Subcutaneous abdominal adipose tissue (tissue), 5 donors: ENCODE results near the gene FRAS1.

Experiments
- H3K27ac ChIP-seq: one replicate; pipeline ENCODE4 v1.7.0; 2013; ENCODE audit warnings: low read depth, mild to moderate bottlenecking, inconsistent platforms, low read length, moderate library complexity
- H3K27me3 ChIP-seq, 5 donors: one replicate each; pipeline ENCODE4 v1.7.0; 2013; ENCODE audit warnings: low read length in 5 of 5, inconsistent platforms in 1 of 5; ENCODE audit not compliant: control insufficient read depth in 5 of 5, insufficient read depth in 4 of 5
- H3K36me3 ChIP-seq, 5 donors: one replicate each; pipeline ENCODE4 v1.7.0; 2013; ENCODE audit warnings: low read length in 5 of 5; ENCODE audit not compliant: control insufficient read depth in 5 of 5, insufficient read depth in 5 of 5
- H3K4me1 ChIP-seq, 5 donors: one replicate each; pipeline ENCODE4 v1.7.0; 2013; ENCODE audit warnings: low read length in 5 of 5, mild to moderate bottlenecking in 3 of 5, moderate library complexity in 1 of 5; ENCODE audit not compliant: control insufficient read depth in 5 of 5, insufficient read depth in 5 of 5
- H3K4me3 ChIP-seq, 5 donors: one replicate each; pipeline ENCODE4 v1.7.0; 2013; ENCODE audit warnings: low read length in 5 of 5, low read depth in 1 of 5
- H3K9ac ChIP-seq, 5 donors: one replicate each; pipeline ENCODE4 v1.7.0; 2013; ENCODE audit warnings: low read length in 5 of 5, mild to moderate bottlenecking in 4 of 5, moderate library complexity in 3 of 5
- H3K9me3 ChIP-seq, 5 donors: one replicate each; pipeline ENCODE4 v1.7.0; 2013; ENCODE audit warnings: low read length in 5 of 5; ENCODE audit not compliant: control insufficient read depth in 5 of 5
- donor health status: healthy.
- donor health status: healthy.
- donor health status: healthy.
- donor health status: healthy.
- donor health status: healthy.

The FRAS1 gene

GRCh38 chr4:78424461-78424860 is 367.3 kb downstream of the FRAS1 start:
- H3K9me3 ChIP-seq: no peaks in the 10 kb centered on the region
- H3K36me3 ChIP-seq: no peaks in the 10 kb centered on the region
- no peak overlapping the region for H3K4me3 ChIP-seq
- H3K9ac ChIP-seq: no peak overlapping the region
- no peak overlapping the region for H3K27ac ChIP-seq
- no peaks in the 10 kb centered on the region for H3K4me1 ChIP-seq
- no peaks in the 10 kb centered on the region for H3K27me3 ChIP-seq

DNA sequence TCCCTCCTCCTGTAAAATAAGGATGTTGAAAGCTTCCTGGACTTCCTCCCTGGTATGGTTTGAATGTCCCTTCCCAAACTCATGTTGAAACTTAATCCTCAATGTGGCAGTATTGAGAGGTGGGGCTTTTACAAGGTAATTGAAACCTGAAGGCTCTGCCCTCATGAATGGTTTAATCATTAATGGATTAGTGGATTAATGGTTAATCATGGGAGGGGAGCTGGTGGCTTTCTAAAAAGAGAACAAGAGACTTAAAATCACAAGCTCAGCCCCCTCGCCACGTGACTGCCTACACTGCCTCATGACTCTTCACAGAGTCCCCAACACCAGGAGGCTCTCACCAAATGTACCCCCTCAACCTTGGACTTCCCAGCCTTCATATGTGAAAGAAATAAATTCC is 369.8 kb downstream of the FRAS1 start:
- Histone ChIP-seq H3K9ac (no peak overlapping the region), H3K4me3 (no peak overlapping the region), H3K27ac (no peak overlapping the region)

GRCh38 chr4:78428996-78429395 is 371.9 kb downstream of the FRAS1 start:
- no peaks in the 10 kb centered on the region for H3K9me3 ChIP-seq
- no peak overlapping the region for H3K27ac ChIP-seq
- H3K9ac ChIP-seq: no peak overlapping the region
- H3K27me3 ChIP-seq: peaks cover 0 to 2% (median 0%) of the 10 kb centered on the region in 5 donors
- H3K4me3 ChIP-seq: no peak overlapping the region
- H3K36me3 ChIP-seq: no peaks in the 10 kb centered on the region
- no peaks in the 10 kb centered on the region for H3K4me1 ChIP-seq

More for the DNA sequence above, 369.8 kb downstream of the FRAS1 start:
- Histone ChIP-seq H3K4me1 (no peaks in the 10 kb centered on the region), H3K36me3 (no peaks in the 10 kb centered on the region), H3K27me3 (peaks cover 0 to 2% (median 0%) of the 10 kb centered on the region in 5 donors), H3K9me3 (no peaks in the 10 kb centered on the region)

GRCh38 chr4:78432896-78433295 is 375.8 kb downstream of the FRAS1 start:
- H3K4me1 ChIP-seq: no peaks in the 10 kb centered on the region

GRCh38 chr4:78437608-78438088 is 380.5 kb downstream of the FRAS1 start:
- no peaks in the 10 kb centered on the region for H3K9me3 ChIP-seq
- H3K9ac ChIP-seq: no peak overlapping the region
- H3K36me3 ChIP-seq: no peaks in the 10 kb centered on the region
- no peak overlapping the region for H3K4me3 ChIP-seq
- H3K27me3 ChIP-seq: no peaks in the 10 kb centered on the region
- no peak overlapping the region for H3K27ac ChIP-seq
- no peaks in the 10 kb centered on the region for H3K4me1 ChIP-seq

More at GRCh38 chr4:78432896-78433295, 375.8 kb downstream of the FRAS1 start:
- Histone ChIP-seq H3K27ac (no peak overlapping the region), H3K9ac (no peak overlapping the region), H3K36me3 (no peaks in the 10 kb centered on the region), H3K4me3 (no peak overlapping the region), H3K27me3 (peaks cover 0 to 2% (median 0%) of the 10 kb centered on the region in 5 donors), H3K9me3 (no peaks in the 10 kb centered on the region)

GRCh38 chr4:78439328-78439727 is 382.2 kb downstream of the FRAS1 start:
- H3K4me1 ChIP-seq: no peaks in the 10 kb centered on the region
- no peak overlapping the region for H3K4me3 ChIP-seq
- H3K9me3 ChIP-seq: no peaks in the 10 kb centered on the region
- H3K9ac ChIP-seq: no peak overlapping the region
- no peaks in the 10 kb centered on the region for H3K27me3 ChIP-seq
- no peak overlapping the region for H3K27ac ChIP-seq
- H3K36me3 ChIP-seq: no peaks in the 10 kb centered on the region

DNA sequence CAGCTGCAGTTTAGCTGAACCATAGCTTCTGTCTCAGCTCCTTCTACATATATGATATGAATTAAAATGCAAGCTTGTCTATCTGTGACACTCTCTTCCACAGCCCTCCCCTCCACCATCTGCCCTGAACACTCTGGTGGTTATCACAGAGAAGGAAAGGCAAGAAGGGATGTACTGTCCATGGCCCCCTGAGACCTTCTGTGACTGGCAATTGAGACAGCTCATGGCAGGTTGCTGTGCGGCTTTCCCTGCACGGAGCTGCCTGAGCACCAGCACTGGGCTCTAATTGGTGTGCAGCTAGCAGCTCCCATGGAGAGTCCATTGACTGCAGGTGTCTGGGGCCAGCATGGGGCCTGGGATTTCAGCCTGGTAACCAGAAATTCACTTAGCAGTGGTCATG is 384.6 kb downstream of the FRAS1 start:
- no peak overlapping the region for H3K27ac ChIP-seq
- no peak overlapping the region for H3K4me3 ChIP-seq
- no peaks in the 10 kb centered on the region for H3K27me3 ChIP-seq
- no peaks in the 10 kb centered on the region for H3K9me3 ChIP-seq
- H3K9ac ChIP-seq: no peak overlapping the region
- H3K4me1 ChIP-seq: no peaks in the 10 kb centered on the region
- H3K36me3 ChIP-seq: no peaks in the 10 kb centered on the region

GRCh38 chr4:78446619-78447018 is 389.5 kb downstream of the FRAS1 start:
- Histone ChIP-seq H3K9ac (no peak overlapping the region), H3K4me3 (no peak overlapping the region), H3K27me3 (no peaks in the 10 kb centered on the region), H3K4me1 (peaks cover 0 to 10% (median 3%) of the 10 kb centered on the region in 5 donors), H3K36me3 (no peaks in the 10 kb centered on the region), H3K9me3 (no peaks in the 10 kb centered on the region), H3K27ac (no peak overlapping the region)

GRCh38 chr4:78451407-78451806 is 394.3 kb downstream of the FRAS1 start:
- no peak overlapping the region for H3K4me3 ChIP-seq
- H3K9ac ChIP-seq: no peak overlapping the region
- no peaks in the 10 kb centered on the region for H3K9me3 ChIP-seq
- H3K4me1 ChIP-seq: peaks cover 0 to 10% (median 3%) of the 10 kb centered on the region in 5 donors
- H3K36me3 ChIP-seq: no peaks in the 10 kb centered on the region
- H3K27me3 ChIP-seq: no peaks in the 10 kb centered on the region
- H3K27ac ChIP-seq: no peak overlapping the region

- H3K4me3 ChIP-seq: no peak overlapping the region
- H3K4me1 ChIP-seq: no peaks in the 10 kb centered on the region
- H3K27ac ChIP-seq: no peak overlapping the region
- H3K27me3 ChIP-seq: no peaks in the 10 kb centered on the region
- no peaks in the 10 kb centered on the region for H3K9me3 ChIP-seq
- H3K36me3 ChIP-seq: no peaks in the 10 kb centered on the region
- no peak overlapping the region for H3K9ac ChIP-seq
Observed at GRCh38 chr4:78454016-78454415, 396.9 kb downstream of the FRAS1 start.

GRCh38 chr4:78457751-78458150 is 400.6 kb downstream of the FRAS1 start:
- H3K27ac ChIP-seq: no peak overlapping the region
- no peaks in the 10 kb centered on the region for H3K9me3 ChIP-seq
- no peaks in the 10 kb centered on the region for H3K36me3 ChIP-seq
- H3K4me1 ChIP-seq: no peaks in the 10 kb centered on the region
- H3K9ac ChIP-seq: no peak overlapping the region
- no peak overlapping the region for H3K4me3 ChIP-seq
- no peaks in the 10 kb centered on the region for H3K27me3 ChIP-seq
